Breast epithelium (tissue), 3 donors: ENCODE results near the gene MED28.

Experiments
- POLR2A ChIP-seq: fragments of 450-650 bp; IDR thresholded peaks from one replicate; pipeline ENCODE4 v1.6.1; 2016; ENCODE audit warnings: antibody characterized with exemption, mild to moderate bottlenecking, moderate library complexity
- POLR2AphosphoS5 ChIP-seq, 3 donors: sonication (generic); formaldehyde crosslinking; IDR thresholded peaks; one replicate each; pipeline ENCODE4 v1.6.1; 2017; ENCODE audit warnings: antibody characterized with exemption in 3 of 3
- TF ChIP-seq, protein P1 (sequence below), 3 donors: fragments of 450-650 bp; IDR thresholded peaks; one replicate each; pipeline ENCODE4 v1.5.1; 2016 to 2017; ENCODE audit warnings: antibody characterized with exemption in 3 of 3, mild to moderate bottlenecking in 3 of 3, moderate library complexity in 3 of 3

GRCh38 chr4:17642398-17642783 lies 27.9 kb downstream of the MED28 start:
- TF ChIP-seq, protein P1, sequence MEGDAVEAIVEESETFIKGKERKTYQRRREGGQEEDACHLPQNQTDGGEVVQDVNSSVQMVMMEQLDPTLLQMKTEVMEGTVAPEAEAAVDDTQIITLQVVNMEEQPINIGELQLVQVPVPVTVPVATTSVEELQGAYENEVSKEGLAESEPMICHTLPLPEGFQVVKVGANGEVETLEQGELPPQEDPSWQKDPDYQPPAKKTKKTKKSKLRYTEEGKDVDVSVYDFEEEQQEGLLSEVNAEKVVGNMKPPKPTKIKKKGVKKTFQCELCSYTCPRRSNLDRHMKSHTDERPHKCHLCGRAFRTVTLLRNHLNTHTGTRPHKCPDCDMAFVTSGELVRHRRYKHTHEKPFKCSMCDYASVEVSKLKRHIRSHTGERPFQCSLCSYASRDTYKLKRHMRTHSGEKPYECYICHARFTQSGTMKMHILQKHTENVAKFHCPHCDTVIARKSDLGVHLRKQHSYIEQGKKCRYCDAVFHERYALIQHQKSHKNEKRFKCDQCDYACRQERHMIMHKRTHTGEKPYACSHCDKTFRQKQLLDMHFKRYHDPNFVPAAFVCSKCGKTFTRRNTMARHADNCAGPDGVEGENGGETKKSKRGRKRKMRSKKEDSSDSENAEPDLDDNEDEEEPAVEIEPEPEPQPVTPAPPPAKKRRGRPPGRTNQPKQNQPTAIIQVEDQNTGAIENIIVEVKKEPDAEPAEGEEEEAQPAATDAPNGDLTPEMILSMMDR (IDR thresholded peaks at IDR 0.05): no peak
- TF ChIP-seq POLR2AphosphoS5 (IDR thresholded peaks at IDR 0.05): no peak
- no peak for TF ChIP-seq POLR2A
